Stimulated activated CD4-positive, alpha-beta T cell treated with anti-CD3 and anti-CD28 coated beads, Interleukin-1b, Interleukin-23, amount 100 ng/mL, for 24 hours (primary cell): ENCODE measurements around the gene NEB.

Experiments
- DNase-seq, 4 experiments: peaks; one replicate each; pipeline ENCODE4 v3.0.0-alpha.2; 2020; ENCODE audit warnings: low read depth in 4 of 4, low spot score in 1 of 4

NEB gene

GRCh38 chr2:151733771-151734672, at the start of gene NEB:
NEB (minus strand) TSS chr2:151734476; CDS start chr2:151733156, 1,320 bp downstream.
- no peak for DNase-seq

- no peak for DNase-seq
These were observed 48.9 kb upstream of the NEB start for GRCh38 chr2:151783133-151783520.

- DNase-seq, result no peak
These were observed 48.3 kb upstream of the NEB start for GRCh38 chr2:151782378-151783132.

- DNase-seq, result no peak
These were observed 47.4 kb upstream of the NEB start for GRCh38 chr2:151781642-151782041.

GRCh38 chr2:151780938-151781337, 46.7 kb upstream of the NEB start:
- no peak for DNase-seq

GRCh38 chr2:151777935-151778334, 43.7 kb upstream of the NEB start:
- no peak for DNase-seq

- no peak for DNase-seq
These were observed 43.2 kb upstream of the NEB start for GRCh38 chr2:151777487-151777886.

- DNase-seq, result no peak
These were observed 42.1 kb upstream of the NEB start for GRCh38 chr2:151776367-151776766.

- DNase-seq, result no peak
These were observed 40.9 kb upstream of the NEB start for GRCh38 chr2:151775057-151775740.

GRCh38 chr2:151774506-151774905, 40.2 kb upstream of the NEB start:
- DNase-seq, result no peak

- no peak for DNase-seq
These were observed 37.5 kb upstream of the NEB start for GRCh38 chr2:151771599-151772358.

- DNase-seq, result no peak
These were observed 36.7 kb upstream of the NEB start for GRCh38 chr2:151770995-151771394.

- DNase-seq, result no peak
These were observed 35.3 kb upstream of the NEB start for GRCh38 chr2:151769606-151770005.

GRCh38 chr2:151767536-151767935, 33.3 kb upstream of the NEB start:
- DNase-seq, result no peak

GRCh38 chr2:151766437-151767153, 32.3 kb upstream of the NEB start:
- DNase-seq, result peak in 1 of 4 experiments; percentile 22

GRCh38 chr2:151765760-151766410, 31.6 kb upstream of the NEB start:
- DNase-seq, result no peak

- no peak for DNase-seq
These were observed 28.4 kb upstream of the NEB start for GRCh38 chr2:151762694-151763093.

GRCh38 chr2:151761687-151762086, 27.4 kb upstream of the NEB start:
- no peak for DNase-seq

GRCh38 chr2:151761193-151761592, 26.9 kb upstream of the NEB start:
- no peak for DNase-seq

GRCh38 chr2:151760139-151760650, 25.9 kb upstream of the NEB start:
- DNase-seq, result no peak
